Neuron (in vitro differentiated cells): ENCODE measurements around the gene SLC38A11.

Experiments used
- H2AFZ ChIP-seq: one replicate; pipeline ENCODE4 v1.6.1; 2013; ENCODE audit warnings: low read depth, mild to moderate bottlenecking, inconsistent platforms, low read length, moderate library complexity
- H3K27me3 ChIP-seq: one replicate; pipeline ENCODE4 v1.6.1; 2013; ENCODE audit warnings: low read length; ENCODE audit not compliant: insufficient read depth
- H3K36me3 ChIP-seq: one replicate; pipeline ENCODE4 v1.6.1; 2013; ENCODE audit warnings: low read length; ENCODE audit not compliant: insufficient read depth
- H3K4me1 ChIP-seq: one replicate; pipeline ENCODE4 v1.6.1; 2013; ENCODE audit warnings: low read length; ENCODE audit not compliant: insufficient read depth
- H3K4me3 ChIP-seq: 2 replicates; pipeline ENCODE4 v1.5.1; 2013; ENCODE audit warnings: mild to moderate bottlenecking, low read length, moderate library complexity
- H3K9me3 ChIP-seq: one replicate; pipeline ENCODE4 v1.6.1; 2013; ENCODE audit warnings: low read length

Gene SLC38A11

DNA sequence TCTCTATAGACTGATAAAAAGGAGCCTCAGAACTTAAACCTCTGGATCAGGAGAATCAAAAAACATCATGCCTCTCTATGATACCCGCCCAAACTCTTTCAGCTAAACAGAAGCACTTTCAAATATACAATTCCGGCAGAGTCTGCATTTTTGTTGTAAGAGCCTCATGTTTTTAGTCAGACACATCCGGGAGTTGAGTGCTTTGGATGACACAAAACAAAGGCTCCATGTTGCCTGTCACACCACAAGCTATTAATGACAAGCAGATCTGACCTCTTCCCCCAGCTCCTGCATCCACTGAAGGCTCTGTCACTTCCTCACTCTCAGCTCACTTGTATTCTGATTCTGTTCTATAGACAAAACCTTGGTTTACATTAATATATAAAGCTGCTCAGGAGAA lies 33.2 kb downstream of the SLC38A11 start:
- Histone ChIP-seq H3K27me3 (no peaks in the 10 kb centered on the region), H3K4me3 (peak overlapping the region; percentile 2), H3K9me3 (no peaks in the 10 kb centered on the region), H3K4me1 (peaks cover 9% of the 10 kb centered on the region), H3K36me3 (no peaks in the 10 kb centered on the region), H2AFZ (peak overlapping the region; percentile 52)

DNA sequence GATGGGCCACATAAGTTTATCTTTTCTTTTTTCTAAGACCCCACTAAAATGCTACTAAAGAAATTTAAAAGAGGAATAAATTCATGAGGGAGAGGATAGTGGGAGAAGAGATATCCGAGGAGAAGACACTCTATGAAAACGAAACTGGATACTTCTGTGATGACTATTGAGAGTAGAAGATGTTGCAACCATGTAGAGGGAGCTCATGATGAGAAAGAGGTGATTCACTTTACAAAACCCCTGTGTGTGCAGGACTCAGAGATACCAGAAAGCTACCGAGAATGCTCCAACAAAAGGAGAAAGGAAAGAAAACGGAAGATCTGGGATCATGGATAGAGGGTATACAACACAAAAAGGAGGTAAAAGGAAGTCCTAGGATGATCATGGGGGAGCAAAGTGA lies 34.9 kb downstream of the SLC38A11 start:
- no peaks in the 10 kb centered on the region for H3K9me3 ChIP-seq
- no peaks in the 10 kb centered on the region for H3K27me3 ChIP-seq
- no peak overlapping the region for H2AFZ ChIP-seq
- no peaks in the 10 kb centered on the region for H3K36me3 ChIP-seq
- peaks cover 9% of the 10 kb centered on the region for H3K4me1 ChIP-seq
- no peak overlapping the region for H3K4me3 ChIP-seq

GRCh38 chr2:164917296-164917903 lies 37.9 kb downstream of the SLC38A11 start:
- Histone ChIP-seq H3K36me3 (no peaks in the 10 kb centered on the region), H2AFZ (no peak overlapping the region), H3K9me3 (no peaks in the 10 kb centered on the region), H3K4me3 (no peak overlapping the region), H3K27me3 (no peaks in the 10 kb centered on the region), H3K4me1 (peaks cover 16% of the 10 kb centered on the region)

- Histone ChIP-seq H2AFZ (no peak overlapping the region), H3K9me3 (no peaks in the 10 kb centered on the region), H3K4me3 (no peak overlapping the region), H3K27me3 (no peaks in the 10 kb centered on the region), H3K36me3 (no peaks in the 10 kb centered on the region), H3K4me1 (peaks cover 8% of the 10 kb centered on the region)
Measured at GRCh38 chr2:164915566-164915965, 39.8 kb downstream of the SLC38A11 start.

DNA sequence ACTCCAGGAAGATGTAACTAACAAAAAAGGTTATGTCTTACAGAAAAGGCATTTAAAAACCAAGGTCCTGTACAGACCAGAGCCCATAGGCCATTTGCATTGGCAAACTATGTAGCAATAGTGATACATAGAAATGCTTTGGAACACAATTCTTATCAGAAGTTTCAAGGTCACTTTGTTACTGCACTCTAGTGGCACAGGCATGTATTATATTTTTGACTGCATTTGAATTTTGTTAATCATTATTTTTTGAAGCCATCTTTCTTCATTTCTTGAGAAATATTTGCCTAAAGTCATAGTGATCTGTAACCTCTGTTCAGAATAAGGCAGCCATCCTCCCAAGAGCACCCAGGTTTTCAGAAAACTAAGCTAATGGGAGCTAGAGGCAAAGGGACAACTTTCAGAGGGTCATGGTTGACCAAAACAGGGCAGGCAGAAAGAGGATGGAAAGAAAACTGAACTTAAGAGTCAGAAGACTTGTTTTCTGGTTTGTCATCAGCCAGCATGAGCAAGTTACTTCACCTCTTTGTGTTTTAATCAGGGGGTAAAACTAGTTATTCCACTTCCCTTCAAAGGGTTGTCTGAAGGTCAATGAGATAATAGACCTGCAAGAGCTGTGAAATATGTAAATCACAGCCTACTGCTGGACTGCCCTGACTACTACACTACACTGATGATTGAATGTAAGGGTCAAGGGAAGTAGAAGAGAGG lies 41.5 kb downstream of the SLC38A11 start:
- H3K36me3 ChIP-seq, result no peaks in the 10 kb centered on the region
- no peaks in the 10 kb centered on the region for H3K9me3 ChIP-seq
- H3K27me3 ChIP-seq, result no peaks in the 10 kb centered on the region
- H2AFZ ChIP-seq, result peak overlapping the region; percentile 19
- peaks cover 8% of the 10 kb centered on the region for H3K4me1 ChIP-seq
- no peak overlapping the region for H3K4me3 ChIP-seq

DNA sequence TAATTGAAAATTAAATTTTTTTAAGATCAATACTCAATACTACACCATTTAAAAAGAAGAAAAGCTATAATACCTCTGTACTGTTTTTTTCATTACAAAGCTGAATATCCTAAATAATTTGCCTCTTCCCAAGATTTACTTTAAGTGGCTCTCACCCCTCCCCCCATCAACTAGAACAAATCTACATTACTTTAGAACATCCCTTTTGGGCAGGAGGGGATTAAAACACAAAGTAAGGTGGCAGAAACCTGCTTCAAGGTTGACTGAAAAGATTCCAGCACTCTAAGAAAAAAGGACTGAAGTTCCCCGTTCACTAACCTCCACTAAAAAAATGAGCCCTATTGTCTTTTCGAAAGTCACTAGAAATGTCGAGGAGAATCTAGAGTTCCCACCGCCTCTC lies 42.3 kb downstream of the SLC38A11 start:
- Histone ChIP-seq H3K4me3 (no peak overlapping the region), H3K27me3 (no peaks in the 10 kb centered on the region), H2AFZ (no peak overlapping the region), H3K36me3 (no peaks in the 10 kb centered on the region), H3K9me3 (no peaks in the 10 kb centered on the region), H3K4me1 (peaks cover 8% of the 10 kb centered on the region)

- H3K36me3 ChIP-seq, result no peaks in the 10 kb centered on the region
- H2AFZ ChIP-seq, result no peak overlapping the region
- H3K4me3 ChIP-seq, result no peak overlapping the region
- H3K4me1 ChIP-seq, result peaks cover 8% of the 10 kb centered on the region
- H3K9me3 ChIP-seq, result no peaks in the 10 kb centered on the region
- H3K27me3 ChIP-seq, result no peaks in the 10 kb centered on the region
Measured at GRCh38 chr2:164911832-164912231, 43.5 kb downstream of the SLC38A11 start.

- Histone ChIP-seq H3K4me3 (no peak overlapping the region), H3K27me3 (no peaks in the 10 kb centered on the region), H2AFZ (no peak overlapping the region), H3K9me3 (no peaks in the 10 kb centered on the region), H3K36me3 (no peaks in the 10 kb centered on the region), H3K4me1 (peaks cover 8% of the 10 kb centered on the region)
Measured at GRCh38 chr2:164910101-164910899, 45.0 kb downstream of the SLC38A11 start.

DNA sequence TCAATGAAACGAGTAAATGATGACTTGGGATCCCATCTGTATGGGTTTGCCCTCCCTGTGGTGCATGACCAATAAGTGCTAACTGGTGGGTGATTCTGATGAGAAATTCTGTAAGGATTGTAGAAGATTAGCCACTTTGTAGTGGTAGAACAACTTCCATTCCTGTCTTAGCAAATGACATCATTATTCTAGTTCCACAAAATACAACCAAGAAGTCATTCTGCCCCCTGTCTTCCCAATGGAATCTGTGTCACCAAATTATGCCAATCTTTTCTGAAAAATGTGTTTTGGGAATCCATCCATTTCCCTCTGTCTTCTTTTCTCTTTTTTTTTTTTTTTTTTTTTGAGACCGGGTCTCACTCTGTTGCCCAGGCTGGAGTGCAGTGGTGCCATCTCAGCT lies 48.4 kb downstream of the SLC38A11 start:
- Histone ChIP-seq H3K27me3 (no peaks in the 10 kb centered on the region), H3K4me1 (no peaks in the 10 kb centered on the region), H3K4me3 (no peak overlapping the region), H3K9me3 (no peaks in the 10 kb centered on the region), H3K36me3 (no peaks in the 10 kb centered on the region), H2AFZ (no peak overlapping the region)

DNA sequence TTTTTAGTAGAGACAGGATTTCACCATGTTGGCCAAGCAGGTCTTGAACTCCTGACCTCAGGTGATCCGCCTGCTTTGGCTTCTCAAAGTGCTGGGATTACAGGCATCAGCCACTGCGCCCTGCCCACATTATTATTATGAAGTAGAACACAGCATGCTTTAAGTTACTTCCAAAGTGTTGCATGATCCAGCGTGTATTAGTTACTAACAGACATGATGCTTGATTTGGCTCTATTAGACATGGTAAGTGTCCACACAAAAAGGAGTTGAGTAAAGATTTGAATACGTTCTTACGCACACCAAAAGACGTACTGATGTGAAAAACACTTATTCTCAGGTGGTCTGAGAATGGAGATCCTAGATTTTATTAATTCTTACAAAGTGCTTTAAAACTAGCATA lies 50.0 kb downstream of the SLC38A11 start:
- no peaks in the 10 kb centered on the region for H3K4me1 ChIP-seq
- H2AFZ ChIP-seq, result no peak overlapping the region
- no peaks in the 10 kb centered on the region for H3K9me3 ChIP-seq
- H3K36me3 ChIP-seq, result no peaks in the 10 kb centered on the region
- H3K4me3 ChIP-seq, result no peak overlapping the region
- no peaks in the 10 kb centered on the region for H3K27me3 ChIP-seq

DNA sequence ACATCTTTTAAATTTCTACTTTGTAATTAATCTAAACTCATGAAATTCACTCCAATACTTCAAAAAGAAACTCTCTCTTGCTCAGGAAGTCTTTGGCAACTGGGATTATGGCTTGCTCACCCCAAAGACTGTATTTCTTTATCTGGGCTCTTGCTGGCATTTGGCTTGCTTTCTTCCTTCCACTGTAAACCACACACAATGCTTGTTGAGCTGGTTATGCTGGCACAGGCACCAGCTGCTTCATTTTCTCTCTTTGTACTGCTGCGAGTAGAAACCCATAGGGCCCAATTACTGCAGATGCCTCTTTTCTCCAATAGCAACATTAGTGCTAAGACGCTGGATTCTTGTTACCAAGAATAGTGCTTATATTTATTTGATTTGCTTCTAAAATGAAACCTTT lies 51.4 kb downstream of the SLC38A11 start:
- no peaks in the 10 kb centered on the region for H3K4me1 ChIP-seq
- no peaks in the 10 kb centered on the region for H3K27me3 ChIP-seq
- no peaks in the 10 kb centered on the region for H3K9me3 ChIP-seq
- H3K4me3 ChIP-seq, result no peak overlapping the region
- no peaks in the 10 kb centered on the region for H3K36me3 ChIP-seq
- H2AFZ ChIP-seq, result no peak overlapping the region

DNA sequence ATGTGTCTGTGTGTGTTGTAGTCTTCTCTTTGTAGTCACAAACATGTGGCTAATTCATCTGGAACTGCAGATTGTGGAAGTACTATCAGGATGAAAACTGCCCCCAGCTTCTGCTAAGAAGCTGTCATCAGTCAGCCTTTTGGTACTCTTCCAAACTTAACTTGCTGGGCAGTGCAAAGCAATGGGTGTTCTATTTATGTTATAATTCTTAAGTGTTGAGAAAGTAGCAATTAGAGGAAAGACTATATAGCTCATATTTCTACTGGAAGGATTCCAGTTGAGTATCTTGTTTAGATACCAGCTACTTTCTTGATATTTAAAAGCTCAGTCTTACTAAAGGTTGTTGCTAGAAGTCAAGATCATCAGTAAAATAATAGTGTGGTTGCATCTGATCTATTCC lies 52.1 kb downstream of the SLC38A11 start:
- Histone ChIP-seq H3K9me3 (no peaks in the 10 kb centered on the region), H3K27me3 (no peaks in the 10 kb centered on the region), H3K36me3 (no peaks in the 10 kb centered on the region), H2AFZ (no peak overlapping the region), H3K4me1 (no peaks in the 10 kb centered on the region), H3K4me3 (no peak overlapping the region)

DNA sequence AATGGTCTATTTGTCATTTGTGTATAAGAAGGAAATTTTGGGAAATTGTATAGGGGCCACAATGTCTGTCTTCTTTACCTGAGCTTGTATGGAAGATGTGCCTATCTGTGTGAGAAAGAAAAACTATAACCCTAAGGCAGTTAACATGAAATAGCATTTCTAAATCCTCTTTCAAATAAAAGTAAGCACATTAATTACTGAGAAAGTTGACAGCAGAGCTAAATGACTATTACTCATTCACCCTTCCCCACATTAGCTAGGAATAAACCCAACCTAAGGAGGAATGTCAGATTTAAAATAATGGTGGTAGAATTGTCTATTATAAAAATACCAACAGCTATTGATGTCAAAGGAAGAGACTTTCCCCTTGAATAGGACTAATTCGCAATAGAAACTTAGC lies 56.2 kb downstream of the SLC38A11 start:
- Histone ChIP-seq H3K4me3 (no peak overlapping the region), H3K36me3 (no peaks in the 10 kb centered on the region), H3K9me3 (no peaks in the 10 kb centered on the region), H2AFZ (no peak overlapping the region), H3K27me3 (no peaks in the 10 kb centered on the region), H3K4me1 (no peaks in the 10 kb centered on the region)
